Activated CD4-positive, alpha-beta T cell treated with anti-CD3 and anti-CD28 coated beads, Interleukin-10, Interleukin-2, amounts not matched to agents 100 ng/mL and 50 ng/mL, durations not matched to agents 16 hours and 8 hours (primary cell): ENCODE results near the gene TCF4.

Experiments used
- DNase-seq: peaks from one replicate; pipeline ENCODE4 v3.0.0-alpha.2; 2020

The TCF4 gene

GRCh38 chr18:55430026-55430425 lies 158.0 kb downstream of the TCF4 start:
- DNase-seq, result no peak

GRCh38 chr18:55427951-55428350 lies 160.0 kb downstream of the TCF4 start:
- no peak for DNase-seq

- no peak for DNase-seq
Observed at GRCh38 chr18:55425698-55426097, 162.3 kb downstream of the TCF4 start.

DNA sequence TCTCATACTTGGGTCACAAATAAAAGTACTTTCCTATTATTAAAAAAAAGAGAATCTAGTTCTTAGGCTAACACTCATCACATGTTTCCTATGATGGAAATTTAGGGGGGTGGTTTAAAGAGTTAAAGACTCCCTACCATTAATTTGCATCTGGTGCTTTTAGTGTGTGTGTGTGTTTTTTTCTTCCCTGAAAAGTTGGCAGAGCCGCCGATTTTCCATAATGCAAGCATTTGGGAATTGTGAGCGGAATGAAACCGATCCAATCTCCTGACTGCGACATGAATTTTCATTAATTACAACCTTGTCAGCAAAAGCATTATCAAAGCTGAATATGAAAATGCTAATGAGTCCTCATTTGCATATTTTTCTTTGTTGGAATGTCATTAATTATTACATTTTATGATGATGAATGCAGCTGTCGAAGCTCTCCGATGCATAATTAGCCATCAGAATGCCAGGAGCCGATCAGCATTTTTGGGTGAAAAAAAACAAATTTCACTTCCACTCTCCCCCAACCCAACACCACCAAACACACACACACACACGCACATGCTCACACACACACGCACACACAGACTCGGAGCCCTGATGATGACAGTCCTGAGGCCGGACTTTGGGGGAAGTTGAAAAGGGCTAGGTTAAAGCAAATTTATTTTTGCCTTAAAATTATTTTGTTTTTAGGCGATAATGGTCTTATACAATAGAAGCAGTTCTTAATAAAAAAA lies 165.4 kb downstream of the TCF4 start:
- DNase-seq, result no peak

- no peak for DNase-seq
Observed at GRCh38 chr18:55421615-55422419, 166.2 kb downstream of the TCF4 start.

DNA sequence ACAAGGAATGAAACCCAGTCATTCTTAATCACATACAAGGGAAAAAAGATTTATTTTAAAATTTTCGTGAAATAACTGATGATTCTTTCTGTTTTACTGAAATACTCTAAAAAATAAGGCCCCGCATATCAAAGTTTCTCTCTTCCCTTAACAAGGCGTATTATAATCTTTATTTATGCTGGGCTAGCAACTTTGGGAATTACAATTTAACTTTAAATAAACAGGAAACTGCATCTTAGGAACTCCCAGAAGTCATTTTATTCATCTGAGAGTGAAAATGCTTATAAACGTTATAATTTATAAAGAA lies 166.7 kb downstream of the TCF4 start:
- DNase-seq, result no peak

DNA sequence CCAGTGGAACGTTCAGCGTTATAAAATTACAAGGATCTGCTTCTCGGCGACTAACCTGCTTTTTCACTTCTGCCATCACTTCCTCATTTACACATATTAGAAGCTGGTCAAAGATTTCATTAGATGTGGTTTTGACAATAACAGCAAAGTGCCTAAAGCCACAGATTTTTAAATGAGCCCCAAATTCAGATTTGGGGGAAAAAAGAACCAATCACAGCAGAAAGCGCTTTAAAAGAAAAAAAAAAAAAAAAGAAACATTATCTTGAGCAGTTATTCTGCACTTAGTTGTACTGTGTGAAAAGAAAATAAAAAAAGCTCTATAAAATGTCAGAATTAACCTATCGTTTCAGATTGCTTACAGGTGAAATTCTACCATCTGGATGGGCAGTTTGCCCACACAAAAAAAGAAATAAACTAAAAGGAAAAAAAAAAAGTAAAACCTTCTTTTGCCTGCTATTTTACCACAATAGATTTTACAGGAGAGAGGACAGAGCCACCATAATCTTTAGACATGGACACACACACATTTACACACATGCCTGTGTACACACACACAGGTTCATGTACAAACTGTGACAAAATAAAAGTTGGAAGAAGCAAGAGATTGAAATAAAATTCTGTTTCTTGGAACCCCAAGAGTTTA lies 167.2 kb downstream of the TCF4 start:
- DNase-seq, result no peak

DNA sequence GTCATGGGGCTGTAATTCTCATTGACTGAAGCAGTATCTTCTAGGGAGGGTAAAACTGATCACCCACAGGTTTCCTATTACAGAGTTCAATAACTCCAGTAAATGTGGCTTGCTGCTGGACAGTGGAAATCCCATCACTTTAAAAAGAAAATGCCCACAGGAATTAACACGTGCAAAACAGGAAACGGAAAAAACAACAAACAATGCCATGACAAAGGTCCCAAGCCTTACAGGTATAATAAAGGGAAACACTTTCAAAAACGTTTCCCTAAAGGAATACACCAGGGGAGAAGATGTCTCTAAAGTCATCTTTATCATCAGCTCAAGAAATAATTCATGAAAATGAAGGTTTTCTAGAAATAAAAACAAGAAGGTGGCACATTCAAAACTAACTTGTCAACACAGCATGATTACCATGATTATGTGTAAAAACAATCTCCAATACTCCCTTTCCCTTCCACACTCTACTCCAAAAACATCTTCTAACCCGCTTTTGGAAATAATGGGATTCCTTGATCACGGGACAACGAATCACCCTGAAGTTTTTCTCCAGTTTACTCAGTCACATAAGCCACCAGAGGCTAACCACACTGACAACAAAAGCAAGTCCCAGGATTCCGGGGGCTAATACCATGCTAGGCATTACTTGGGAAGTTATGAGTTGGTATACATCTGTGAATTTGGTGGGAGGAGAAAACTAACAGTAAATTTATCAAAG lies 167.9 kb downstream of the TCF4 start:
- DNase-seq, result no peak

GRCh38 chr18:55419132-55419946 lies 168.7 kb downstream of the TCF4 start:
- DNase-seq, result no peak

- no peak for DNase-seq
Observed at GRCh38 chr18:55418439-55418838, 169.6 kb downstream of the TCF4 start.

- no peak for DNase-seq
Observed at GRCh38 chr18:55416791-55417190, 171.2 kb downstream of the TCF4 start.

GRCh38 chr18:55415258-55415871 lies 172.6 kb downstream of the TCF4 start:
- peak; percentile 78 for DNase-seq

DNA sequence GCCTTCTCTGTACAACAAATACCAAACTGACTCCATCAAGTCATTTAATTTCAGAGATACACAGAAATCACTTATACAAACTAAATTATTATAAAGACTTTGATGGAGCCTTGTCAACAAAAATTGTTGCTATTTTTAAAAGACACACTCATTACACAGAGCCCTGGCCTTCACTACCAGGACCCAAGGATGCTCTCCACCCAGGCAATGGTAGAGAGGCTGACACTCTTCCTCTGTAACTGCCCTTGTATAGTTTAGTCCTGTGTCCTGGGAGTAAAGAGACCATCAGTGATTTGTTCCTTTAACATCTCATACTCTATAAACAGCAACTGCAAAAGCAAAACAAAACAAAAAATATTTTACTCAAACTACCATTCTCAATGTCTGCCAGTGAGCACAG lies 173.5 kb downstream of the TCF4 start:
- DNase-seq, result no peak

GRCh38 chr18:55413474-55413873 lies 174.5 kb downstream of the TCF4 start:
- DNase-seq, result peak; percentile 2

DNA sequence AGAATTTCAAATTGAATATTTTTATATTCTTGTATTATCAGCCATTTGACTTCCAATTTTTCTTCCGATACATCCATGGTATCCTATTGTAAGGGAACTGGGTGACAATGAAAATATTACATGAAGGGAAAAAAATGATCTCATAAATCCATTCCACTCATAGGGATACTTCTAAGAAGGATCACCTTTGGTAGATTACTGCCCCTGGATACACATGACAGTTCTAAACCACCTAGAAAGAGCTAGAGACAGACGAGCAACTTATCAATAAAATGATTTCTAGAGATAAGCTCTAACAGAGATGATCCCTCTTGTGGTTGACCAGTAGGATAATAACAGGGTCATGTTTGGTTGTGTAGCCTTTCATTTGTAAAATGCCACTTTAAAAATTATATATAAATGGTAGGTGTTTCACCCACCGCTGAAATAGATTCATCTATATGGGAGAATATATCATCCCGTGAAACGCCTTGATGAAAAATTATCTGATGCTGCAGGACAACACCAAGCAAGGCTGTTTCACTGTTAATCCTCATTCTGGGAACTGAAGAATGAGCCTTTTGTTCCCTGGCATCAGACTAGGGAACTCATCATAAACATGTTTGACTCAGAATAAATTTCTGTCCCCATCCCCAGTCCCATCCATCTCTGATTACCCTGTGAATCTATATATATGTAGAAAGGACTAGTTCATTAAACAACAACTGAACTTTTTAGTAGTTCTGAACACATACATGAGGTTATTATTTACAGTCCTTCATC lies 180.0 kb downstream of the TCF4 start:
- DNase-seq, result no peak

GRCh38 chr18:55407191-55407590 lies 180.8 kb downstream of the TCF4 start:
- DNase-seq, result no peak

DNA sequence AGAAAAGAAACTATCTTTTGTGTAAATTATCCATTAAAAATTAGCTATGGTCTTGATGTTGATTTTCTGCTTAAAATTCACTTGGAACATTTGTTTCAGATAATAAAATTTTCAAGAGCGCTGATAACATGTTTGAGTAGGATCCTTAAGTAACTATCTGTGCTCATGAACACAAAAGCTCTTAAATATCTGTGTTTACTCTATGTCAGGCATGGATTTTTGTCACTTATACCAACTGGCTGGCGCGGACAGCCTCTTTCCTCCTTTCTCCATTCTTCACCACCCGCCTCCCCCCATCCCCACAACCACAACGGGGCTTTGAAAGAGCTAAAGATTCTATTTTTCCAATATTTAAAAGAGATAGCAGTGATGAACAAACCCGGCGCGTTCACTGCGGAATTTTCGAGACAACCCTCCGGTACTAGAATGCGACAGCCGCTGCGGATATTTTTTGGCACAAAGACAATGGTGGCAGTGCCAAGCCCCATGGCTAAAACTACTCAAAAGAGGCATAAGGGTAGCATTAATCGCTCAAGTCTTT lies 181.5 kb downstream of the TCF4 start:
- no peak for DNase-seq

DNA sequence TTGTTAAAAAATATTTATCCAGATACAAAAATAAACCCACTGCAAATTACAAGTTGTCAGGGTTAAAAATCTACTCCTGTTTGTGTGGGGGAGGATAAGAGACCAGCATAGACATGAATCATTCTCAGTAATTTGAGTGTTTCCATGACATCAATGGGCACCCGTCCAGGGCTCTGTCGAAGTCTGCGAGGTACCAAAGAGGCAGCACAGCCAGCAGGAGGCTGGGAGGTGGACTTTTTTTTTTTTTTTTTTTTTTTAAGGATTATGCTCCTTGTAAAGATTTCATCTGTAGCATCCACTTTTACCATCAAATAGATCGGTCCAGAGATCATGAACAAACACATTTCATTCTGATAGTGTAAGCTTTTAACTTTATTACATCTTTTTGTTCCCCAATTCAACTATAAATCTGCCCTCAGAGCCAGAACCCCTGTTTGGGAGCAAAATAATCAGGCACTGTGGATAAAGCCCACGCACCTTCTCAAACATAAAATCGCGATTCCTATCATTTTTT lies 182.0 kb downstream of the TCF4 start:
- no peak for DNase-seq

GRCh38 chr18:55405475-55405874 lies 182.5 kb downstream of the TCF4 start:
- no peak for DNase-seq

- DNase-seq, result no peak
Observed at GRCh38 chr18:55404832-55405465, 183.0 kb downstream of the TCF4 start.
